BLaER1 (cell line): ENCODE data around the gene MPZL1.

Experiments used
- H3K27ac ChIP-seq: shearing (Covaris generic); formaldehyde crosslinking; 2 replicates; pipeline ENCODE4 v1.8.1; 2022
- H3K27me3 ChIP-seq: shearing (Covaris generic); formaldehyde crosslinking; 2 replicates; pipeline ENCODE4 v1.8.1; 2022
- H3K36me3 ChIP-seq: shearing (Covaris generic); formaldehyde crosslinking; 2 replicates; pipeline ENCODE4 v1.8.1; 2022
- H3K4me1 ChIP-seq: shearing (Covaris generic); formaldehyde crosslinking; 2 replicates; pipeline ENCODE4 v1.8.1; 2022
- H3K4me2 ChIP-seq: shearing (Covaris generic); formaldehyde crosslinking; 2 replicates; pipeline ENCODE4 v1.8.1; 2022
- H3K4me3 ChIP-seq: shearing (Covaris generic); formaldehyde crosslinking; 2 replicates; pipeline ENCODE4 v1.8.1; 2022
- H3K9ac ChIP-seq: shearing (Covaris generic); formaldehyde crosslinking; 2 replicates; pipeline ENCODE4 v1.8.1; 2022
- H3K9me3 ChIP-seq: shearing (Covaris generic); formaldehyde crosslinking; 2 replicates; pipeline ENCODE4 v1.8.1; 2022
- H4K20me1 ChIP-seq: shearing (Covaris generic); formaldehyde crosslinking; 2 replicates; pipeline ENCODE4 v1.8.1; 2022
- Cebpa-rat ChIP-seq: shearing (Covaris generic); IDR thresholded peaks from 2 replicates; pipeline ENCODE4 v1.8.1; 2022

MPZL1 gene

GRCh38 chr1:167808690-167809089 lies 86.9 kb downstream of the MPZL1 start:
- H4K20me1 ChIP-seq = no peaks in the 10 kb centered on the region
- no peak overlapping the region for H3K4me3 ChIP-seq
- H3K9ac ChIP-seq = no peak overlapping the region
- no peak overlapping the region for H3K27ac ChIP-seq
- H3K27me3 ChIP-seq = no peaks in the 10 kb centered on the region
- no peak for TF ChIP-seq Cebpa-rat
- peaks cover 20% of the 10 kb centered on the region for H3K4me1 ChIP-seq
- no peaks in the 10 kb centered on the region for H3K36me3 ChIP-seq
- no peak overlapping the region for H3K4me2 ChIP-seq
- H3K9me3 ChIP-seq = peaks cover 48% of the 10 kb centered on the region

GRCh38 chr1:167812972-167813371 lies 91.2 kb downstream of the MPZL1 start:
- Histone ChIP-seq H3K4me2 (no peak overlapping the region), H3K9me3 (peaks cover 51% of the 10 kb centered on the region), H3K36me3 (no peaks in the 10 kb centered on the region), H3K27ac (no peak overlapping the region), H3K27me3 (no peaks in the 10 kb centered on the region), H3K4me1 (no peaks in the 10 kb centered on the region), H3K9ac (no peak overlapping the region), H4K20me1 (no peaks in the 10 kb centered on the region), H3K4me3 (no peak overlapping the region)
- TF ChIP-seq Cebpa-rat = no peak

- no peaks in the 10 kb centered on the region for H3K4me1 ChIP-seq
- H3K4me2 ChIP-seq = no peak overlapping the region
- no peaks in the 10 kb centered on the region for H4K20me1 ChIP-seq
- no peaks in the 10 kb centered on the region for H3K36me3 ChIP-seq
- H3K27me3 ChIP-seq = no peaks in the 10 kb centered on the region
- no peak for TF ChIP-seq Cebpa-rat
- H3K27ac ChIP-seq = no peak overlapping the region
- no peak overlapping the region for H3K4me3 ChIP-seq
- no peak overlapping the region for H3K9ac ChIP-seq
- H3K9me3 ChIP-seq = peaks cover 51% of the 10 kb centered on the region
Observed at GRCh38 chr1:167815650-167816049, 93.9 kb downstream of the MPZL1 start.

GRCh38 chr1:167819849-167820683 lies 98.3 kb downstream of the MPZL1 start:
- H3K9ac ChIP-seq = no peak overlapping the region
- TF ChIP-seq Cebpa-rat = no peak
- no peak overlapping the region for H3K27ac ChIP-seq
- H3K36me3 ChIP-seq = no peaks in the 10 kb centered on the region
- H3K27me3 ChIP-seq = no peaks in the 10 kb centered on the region
- H3K9me3 ChIP-seq = peaks cover 23% of the 10 kb centered on the region
- no peak overlapping the region for H3K4me2 ChIP-seq
- no peaks in the 10 kb centered on the region for H4K20me1 ChIP-seq
- H3K4me1 ChIP-seq = no peaks in the 10 kb centered on the region
- H3K4me3 ChIP-seq = no peak overlapping the region

- H3K4me2 ChIP-seq = no peak overlapping the region
- no peak overlapping the region for H3K27ac ChIP-seq
- peaks cover 16% of the 10 kb centered on the region for H3K9me3 ChIP-seq
- no peaks in the 10 kb centered on the region for H3K27me3 ChIP-seq
- H3K36me3 ChIP-seq = no peaks in the 10 kb centered on the region
- no peaks in the 10 kb centered on the region for H4K20me1 ChIP-seq
- TF ChIP-seq Cebpa-rat = no peak
- no peak overlapping the region for H3K9ac ChIP-seq
- H3K4me1 ChIP-seq = no peaks in the 10 kb centered on the region
- no peak overlapping the region for H3K4me3 ChIP-seq
Observed at GRCh38 chr1:167820684-167821355, 99.0 kb downstream of the MPZL1 start.

GRCh38 chr1:167821356-167821685 lies 99.5 kb downstream of the MPZL1 start:
- Histone ChIP-seq H3K9ac (no peak overlapping the region), H3K36me3 (no peaks in the 10 kb centered on the region), H3K27me3 (no peaks in the 10 kb centered on the region), H3K9me3 (peaks cover 11% of the 10 kb centered on the region), H3K27ac (no peak overlapping the region), H4K20me1 (no peaks in the 10 kb centered on the region), H3K4me1 (no peaks in the 10 kb centered on the region), H3K4me3 (no peak overlapping the region), H3K4me2 (no peak overlapping the region)
- no peak for TF ChIP-seq Cebpa-rat

GRCh38 chr1:167821969-167822685 lies 100.3 kb downstream of the MPZL1 start:
- TF ChIP-seq Cebpa-rat = no peak
- H3K27me3 ChIP-seq = no peaks in the 10 kb centered on the region
- H3K36me3 ChIP-seq = no peaks in the 10 kb centered on the region
- H3K27ac ChIP-seq = no peak overlapping the region
- H3K4me2 ChIP-seq = no peak overlapping the region
- H3K4me1 ChIP-seq = no peaks in the 10 kb centered on the region
- H4K20me1 ChIP-seq = no peaks in the 10 kb centered on the region
- H3K9me3 ChIP-seq = peaks cover 10% of the 10 kb centered on the region
- no peak overlapping the region for H3K4me3 ChIP-seq
- no peak overlapping the region for H3K9ac ChIP-seq

- H3K27me3 ChIP-seq = no peaks in the 10 kb centered on the region
- no peaks in the 10 kb centered on the region for H4K20me1 ChIP-seq
- no peaks in the 10 kb centered on the region for H3K4me1 ChIP-seq
- H3K9ac ChIP-seq = no peak overlapping the region
- no peaks in the 10 kb centered on the region for H3K36me3 ChIP-seq
- H3K27ac ChIP-seq = no peak overlapping the region
- no peak overlapping the region for H3K4me2 ChIP-seq
- TF ChIP-seq Cebpa-rat = no peak
- no peak overlapping the region for H3K4me3 ChIP-seq
- H3K9me3 ChIP-seq = peaks cover 10% of the 10 kb centered on the region
Observed at GRCh38 chr1:167824163-167824794, 102.5 kb downstream of the MPZL1 start.

GRCh38 chr1:167825419-167826079 lies 103.8 kb downstream of the MPZL1 start:
- H3K9me3 ChIP-seq = peaks cover 2% of the 10 kb centered on the region; the same call in 1 of the 2 replicates
- no peaks in the 10 kb centered on the region for H3K36me3 ChIP-seq
- no peaks in the 10 kb centered on the region for H4K20me1 ChIP-seq
- H3K4me3 ChIP-seq = no peak overlapping the region
- no peak overlapping the region for H3K9ac ChIP-seq
- no peak for TF ChIP-seq Cebpa-rat
- no peaks in the 10 kb centered on the region for H3K27me3 ChIP-seq
- H3K27ac ChIP-seq = no peak overlapping the region
- no peaks in the 10 kb centered on the region for H3K4me1 ChIP-seq
- H3K4me2 ChIP-seq = no peak overlapping the region
